NCI-H1694 treated with DMSO at 0.1 percent for 48 hours (cell line): Measurements from ENCODE around the gene KDM5C.

Source experiments
- DNase-seq: peaks from one replicate; lab custom pipeline; 2025; lab: John Stamatoyannopoulos, UW

The KDM5C gene

DNA sequence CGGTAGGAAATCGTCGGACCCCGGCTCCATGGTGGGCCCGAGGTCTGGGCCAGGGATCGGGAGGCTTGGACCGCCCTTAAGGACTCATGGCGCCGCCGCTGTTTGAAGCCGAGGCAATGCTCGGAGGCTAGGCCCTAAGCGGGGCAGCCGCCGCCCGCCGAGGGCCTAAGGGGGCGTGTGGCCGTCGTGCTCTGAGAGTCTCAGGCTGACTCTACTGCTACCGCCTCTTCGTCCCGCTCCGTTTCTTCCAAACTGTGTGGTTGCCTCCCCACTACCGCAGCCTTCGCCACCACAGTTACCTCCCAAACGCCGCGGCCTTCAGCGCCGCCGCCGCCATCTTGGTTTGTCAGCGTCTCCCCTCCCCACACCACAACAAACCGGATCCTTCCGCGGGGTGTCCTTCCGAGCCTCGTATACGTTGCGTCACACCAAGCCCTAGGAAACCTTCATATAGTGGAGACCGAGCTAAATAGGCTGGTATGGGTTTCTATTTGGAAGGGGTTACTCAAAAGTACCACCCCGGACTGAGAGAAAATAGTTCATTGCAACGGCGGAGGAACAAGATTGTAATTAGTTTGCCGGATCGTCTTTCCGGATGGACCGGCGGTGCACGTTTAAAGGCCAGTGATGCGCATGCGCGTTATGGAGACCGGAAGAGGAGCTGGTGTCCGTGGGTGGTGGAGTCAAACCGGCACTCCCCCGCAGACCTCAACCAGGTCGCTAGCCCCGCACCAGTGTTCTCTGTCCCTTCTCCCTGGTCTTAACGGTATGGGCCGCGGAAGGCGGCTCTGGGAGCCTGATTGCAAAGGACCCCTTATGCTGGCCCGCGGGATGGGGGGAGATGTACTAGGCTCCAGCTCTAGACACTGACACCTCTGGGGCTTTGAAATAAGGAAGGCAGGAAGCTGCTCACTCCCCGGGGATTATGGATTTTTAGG is at the start of gene KDM5C:
Gene KDM5C, minus strand, starts transcription at position 348 of the 938 bp plus-strand sequence. Its CDS starts 318 bp downstream, at position 30.
- DNase-seq, result peak; percentile 81

DNA sequence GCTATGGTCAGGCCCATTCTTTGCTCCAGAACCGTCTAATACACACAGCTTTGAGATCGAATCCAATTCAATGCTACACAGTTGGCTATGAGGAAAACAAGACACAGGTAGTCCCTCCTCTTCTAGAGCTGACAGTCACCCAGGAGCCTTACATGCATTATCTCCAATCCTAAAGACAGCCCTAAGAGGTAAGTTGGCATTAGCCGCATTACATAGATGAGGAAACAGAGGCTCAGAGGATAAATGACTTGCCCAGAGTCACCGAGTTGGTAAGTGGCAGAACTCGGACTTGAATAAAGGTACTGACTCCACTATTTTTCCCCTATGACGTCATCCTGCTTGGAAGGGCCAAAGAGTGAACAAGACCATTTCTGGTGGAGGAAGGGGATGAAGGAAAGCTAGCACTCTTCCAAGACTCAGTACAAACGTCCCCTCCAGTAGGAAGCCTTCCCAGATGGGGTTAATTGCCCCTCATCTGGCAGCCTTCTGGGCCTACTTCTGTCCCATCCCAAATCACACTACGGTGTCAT is 47.9 kb upstream of the KDM5C start:
- DNase-seq, result no peak

DNA sequence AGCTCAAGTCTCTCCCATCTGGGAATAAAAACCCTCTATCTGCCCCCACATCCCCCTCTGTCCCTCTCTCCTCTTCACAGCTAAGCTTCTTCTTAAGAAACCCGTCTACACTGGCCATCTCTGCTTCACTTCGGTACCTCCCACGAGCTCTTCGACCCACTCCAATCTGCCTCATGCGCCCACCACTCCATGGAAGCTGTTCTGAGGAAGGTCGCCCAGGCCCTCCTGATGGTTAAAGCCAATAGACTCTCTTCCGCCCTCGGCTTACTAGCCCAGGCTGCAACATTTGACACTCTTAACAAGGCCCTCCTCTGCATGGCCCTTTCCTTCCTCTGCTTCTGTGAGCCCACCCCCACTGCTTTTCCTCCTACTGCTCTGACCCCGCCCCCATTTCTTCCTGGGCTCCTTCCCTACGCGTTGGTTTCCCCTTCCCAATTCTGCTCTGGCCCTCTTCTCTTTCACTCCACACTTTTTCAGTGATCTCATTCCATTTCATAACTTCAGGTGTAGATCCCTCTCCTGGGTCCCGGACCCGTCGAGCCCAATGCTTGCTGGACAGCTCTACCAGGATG is 44.6 kb upstream of the KDM5C start:
- DNase-seq, result no peak

DNA sequence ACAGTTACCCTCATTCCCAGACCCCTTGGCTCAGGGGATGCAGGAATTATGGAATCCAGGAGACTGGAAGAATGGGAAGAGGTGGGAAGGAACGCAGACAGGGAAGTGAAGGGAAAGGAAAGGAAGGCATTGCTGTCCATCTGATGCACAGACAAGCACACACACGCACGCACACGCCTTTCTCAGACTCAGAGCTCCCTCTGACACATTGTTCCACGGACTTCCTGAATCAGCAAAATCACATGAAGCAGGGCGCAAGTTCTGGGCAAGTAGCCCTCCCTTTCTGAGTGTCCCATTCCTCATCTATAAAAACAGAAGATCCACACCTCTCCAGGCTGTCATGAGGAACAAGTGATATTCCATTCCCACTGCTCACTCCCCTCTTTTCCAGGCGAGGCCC is 43.2 kb upstream of the KDM5C start:
- DNase-seq, result no peak

DNA sequence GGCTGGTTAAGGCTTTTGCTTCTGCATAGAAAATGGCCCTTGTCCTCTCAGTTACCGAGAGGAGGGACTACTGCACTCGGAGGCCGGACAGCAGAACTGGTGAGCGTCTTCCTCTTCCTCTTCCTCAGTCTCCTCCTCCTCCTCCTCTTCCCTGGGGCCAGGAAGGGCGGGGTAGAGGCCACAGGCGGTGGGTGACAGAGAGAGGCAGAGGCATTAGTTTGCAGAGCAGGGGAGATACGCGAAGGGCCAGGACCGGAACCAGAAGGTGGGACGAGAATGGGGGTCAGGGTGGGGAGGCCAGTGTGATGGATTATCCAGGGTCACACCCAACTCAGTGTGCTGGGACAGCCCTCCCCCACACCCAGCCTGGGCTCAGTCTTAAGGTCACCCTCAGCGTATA is 41.9 kb upstream of the KDM5C start:
- no peak for DNase-seq

DNA sequence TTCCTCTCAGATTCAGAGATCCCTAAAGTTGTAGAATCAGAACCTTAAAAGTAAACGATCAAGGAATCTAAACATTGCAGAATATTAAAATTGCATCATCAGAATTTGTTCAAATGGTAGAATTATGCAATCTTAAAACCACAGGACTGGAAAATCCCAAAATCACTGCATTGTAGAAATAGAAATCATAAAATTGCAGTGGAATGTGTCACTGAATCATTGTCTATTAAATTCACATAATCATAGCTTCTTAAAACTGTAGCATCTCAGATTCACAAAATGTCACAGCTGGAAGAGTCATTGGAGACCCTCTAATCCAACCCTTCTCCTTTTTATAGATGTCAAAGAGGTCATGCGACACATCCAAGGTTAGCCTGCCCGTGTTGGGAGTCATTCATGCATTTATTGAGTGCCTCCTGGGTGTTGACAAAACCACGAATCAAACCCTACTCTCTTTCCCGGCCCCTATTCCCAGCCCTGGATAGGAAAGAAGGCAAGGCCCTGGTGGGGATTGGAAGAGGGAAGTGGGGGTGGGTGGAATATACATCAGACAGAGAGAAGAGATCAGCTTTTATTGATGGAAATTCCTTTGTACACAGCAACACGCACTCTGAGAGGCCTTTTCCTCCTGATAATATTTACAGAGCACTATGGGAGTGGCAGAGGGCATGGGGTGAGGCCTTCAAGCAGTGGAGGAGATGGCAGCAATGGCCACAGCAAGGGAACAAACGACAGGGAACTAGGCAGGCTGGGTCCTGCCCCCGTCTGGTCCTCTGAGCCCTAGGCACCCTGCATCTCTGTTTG is 41.0 kb upstream of the KDM5C start:
- no peak for DNase-seq

DNA sequence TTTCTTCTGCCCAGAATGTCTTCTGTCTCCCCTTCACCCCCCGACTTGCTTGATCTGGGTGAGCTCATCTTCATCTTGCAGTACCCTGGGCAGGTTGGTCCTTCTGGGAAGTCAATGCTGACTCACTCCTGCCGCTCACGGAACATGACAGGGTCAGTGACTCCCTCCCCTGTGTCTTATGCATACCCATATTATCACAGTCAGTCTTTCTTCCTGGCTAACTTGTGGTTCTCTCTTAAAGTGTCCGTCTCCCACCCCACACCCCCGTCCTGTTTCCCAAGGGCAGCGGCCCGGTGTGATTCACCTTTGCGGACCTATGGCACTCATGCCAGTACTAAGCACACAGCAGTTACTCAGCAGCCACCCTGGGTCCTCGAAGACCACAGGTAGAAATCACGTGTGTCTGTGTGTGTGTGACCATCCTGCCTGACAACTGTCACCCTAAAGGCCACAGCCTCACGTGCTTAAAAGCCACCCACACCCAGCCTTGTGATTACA is 38.6 kb upstream of the KDM5C start:
- no peak for DNase-seq

DNA sequence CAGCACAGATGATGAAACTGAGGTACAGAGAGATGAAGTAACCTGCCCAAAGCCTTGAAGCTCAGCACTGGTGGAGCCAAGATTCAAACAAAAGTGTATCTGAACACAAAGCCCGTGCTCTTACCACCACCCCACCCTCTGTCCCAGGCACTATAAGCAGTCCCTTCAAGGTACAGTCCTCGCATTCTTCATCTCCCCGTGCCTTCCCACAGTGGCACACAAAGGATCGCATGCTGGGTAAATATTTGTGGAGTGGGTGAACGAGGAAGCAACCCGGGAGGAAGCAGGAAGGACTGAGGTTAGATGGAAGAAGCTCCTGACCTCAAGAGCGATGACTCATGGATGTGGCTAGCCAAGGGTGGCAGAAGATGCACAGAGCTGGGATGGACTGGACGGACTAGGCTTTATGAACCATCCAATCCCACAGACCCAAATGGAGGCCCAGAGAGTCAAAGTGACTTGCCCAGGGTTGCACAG is 37.9 kb upstream of the KDM5C start:
- DNase-seq, result no peak

DNA sequence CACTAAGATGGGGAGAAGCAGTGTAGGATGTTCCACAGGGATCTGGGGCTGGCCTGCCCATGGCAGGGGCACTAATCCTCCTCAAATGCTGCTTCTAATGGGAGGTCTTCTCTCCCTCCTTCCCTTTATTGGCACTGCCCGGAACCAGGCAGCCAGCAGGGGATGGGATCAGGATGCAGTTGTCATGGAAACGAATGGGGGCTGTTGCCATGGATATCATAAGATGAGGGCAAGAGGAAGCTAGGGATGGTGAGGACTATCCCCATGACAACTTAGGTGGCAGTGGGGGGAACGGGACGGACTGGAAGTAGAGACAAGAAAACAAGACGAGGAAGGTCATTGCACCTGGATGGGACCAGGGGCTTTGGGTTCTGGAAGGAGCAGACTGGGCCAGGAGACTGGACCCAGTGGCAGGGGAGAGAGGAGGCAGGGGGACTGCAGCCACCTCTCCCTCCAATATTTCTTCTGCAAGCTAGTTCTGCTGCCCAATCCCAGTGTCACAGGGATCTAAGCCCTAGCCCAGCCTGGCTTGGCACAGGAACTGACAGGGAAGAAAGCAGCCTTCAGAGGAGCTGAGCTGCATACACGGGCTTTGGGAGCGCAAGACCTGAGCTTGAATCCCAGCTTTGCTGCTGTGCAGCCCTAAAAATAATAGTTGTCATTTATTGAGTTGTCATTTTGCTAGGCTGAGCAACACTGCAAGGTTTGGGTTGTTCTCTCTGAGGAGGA is 37.3 kb upstream of the KDM5C start:
- DNase-seq, result no peak

DNA sequence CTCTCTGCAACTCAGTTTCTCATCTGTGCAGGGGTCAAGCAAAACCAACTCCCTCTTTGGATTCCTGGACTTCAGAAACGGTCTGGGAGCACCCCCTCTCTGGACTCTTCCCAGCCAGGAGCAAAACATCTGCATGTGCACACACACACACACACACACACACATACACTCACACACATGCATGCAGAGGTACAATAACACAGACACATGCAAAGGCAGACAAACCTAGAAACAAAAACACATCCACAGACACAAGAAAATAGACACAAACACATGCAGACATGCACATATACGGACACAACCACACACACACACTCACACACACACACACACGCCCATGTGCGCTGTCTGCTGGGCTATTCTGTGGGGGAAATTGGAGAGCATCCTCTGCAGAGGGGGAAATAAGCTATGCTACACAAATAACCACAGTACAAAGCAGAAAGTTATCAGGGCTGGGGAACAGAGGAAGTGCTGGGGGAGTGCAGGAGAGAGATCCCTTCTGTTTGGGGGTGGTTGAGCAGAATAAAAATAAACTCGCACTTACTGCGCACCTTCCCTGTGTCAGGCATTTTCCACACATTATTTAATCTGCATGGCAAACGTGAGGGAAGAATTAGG is 36.5 kb upstream of the KDM5C start:
- no peak for DNase-seq

DNA sequence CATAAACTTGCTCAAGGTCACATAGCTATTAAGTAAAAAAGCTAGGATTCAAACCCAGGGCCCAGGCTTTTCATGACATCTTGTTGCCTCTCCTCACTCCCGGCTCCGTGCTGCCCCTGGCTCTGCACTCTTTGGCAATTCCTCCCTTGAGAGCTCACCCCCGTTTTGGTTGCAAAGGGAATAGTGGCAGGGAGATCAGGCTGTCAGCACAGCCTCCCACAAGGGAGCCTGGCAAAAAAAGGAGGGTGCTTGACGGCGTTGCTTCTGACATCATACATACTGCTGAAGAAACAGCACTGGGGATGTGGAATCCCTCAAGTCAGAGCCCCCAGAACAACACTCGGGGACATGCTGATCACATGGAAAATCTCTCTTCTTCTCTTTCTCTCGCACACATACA is 35.8 kb upstream of the KDM5C start:
- no peak for DNase-seq

DNA sequence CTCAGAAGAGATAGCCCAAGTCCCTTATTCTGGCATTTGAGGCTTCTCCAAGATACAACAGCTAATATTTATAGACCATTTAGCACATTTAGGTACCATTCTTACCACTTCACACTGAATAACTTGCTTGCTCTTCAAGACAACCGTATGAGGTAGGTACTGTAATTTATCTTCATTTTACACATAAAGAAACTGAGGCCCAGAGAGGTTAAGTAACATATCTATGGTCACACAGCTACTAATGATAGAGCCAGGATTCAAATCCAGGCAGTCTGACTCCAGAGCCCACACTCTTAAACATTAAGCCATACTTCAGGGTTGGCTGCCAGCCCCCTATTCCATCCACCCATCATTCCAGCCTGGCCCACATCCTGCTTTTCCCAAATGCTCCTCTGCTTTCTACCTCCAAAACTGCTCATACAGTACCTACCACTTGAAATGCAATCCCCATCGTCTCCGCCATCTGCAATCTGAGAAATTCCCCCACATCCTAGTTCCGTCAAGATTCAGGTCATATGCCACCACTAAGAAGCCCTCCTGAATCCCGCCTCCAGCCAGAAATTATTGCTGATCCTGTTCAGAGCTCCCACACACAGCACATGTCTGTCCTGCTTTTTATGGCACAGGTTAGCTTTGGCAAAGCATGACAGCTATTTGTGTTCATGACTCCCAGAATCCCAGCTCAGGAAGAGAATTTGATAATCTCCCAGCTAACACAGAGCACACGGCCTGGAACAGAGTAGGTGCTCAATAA is 32.8 kb upstream of the KDM5C start:
- DNase-seq, result no peak

DNA sequence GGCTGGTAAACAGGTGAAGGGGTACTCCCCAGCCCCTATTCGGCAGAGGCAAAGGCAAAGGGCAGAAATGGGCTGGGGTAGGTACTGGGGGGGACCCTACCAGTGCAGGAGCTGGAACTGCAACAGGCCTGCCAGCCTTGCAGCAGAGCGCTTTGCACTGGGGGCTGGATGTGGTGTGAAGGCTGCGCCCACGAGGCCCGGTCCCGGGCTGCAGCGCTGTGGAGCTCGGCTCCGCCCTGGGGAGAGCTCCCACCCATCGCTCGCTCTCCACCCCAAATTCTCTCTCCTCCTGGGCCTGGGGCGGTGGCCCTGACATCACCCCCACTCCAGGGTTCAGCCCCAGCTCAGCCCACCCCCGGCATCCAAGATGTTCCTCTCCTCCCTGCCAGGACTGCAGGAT is 32.2 kb upstream of the KDM5C start:
- DNase-seq, result no peak

DNA sequence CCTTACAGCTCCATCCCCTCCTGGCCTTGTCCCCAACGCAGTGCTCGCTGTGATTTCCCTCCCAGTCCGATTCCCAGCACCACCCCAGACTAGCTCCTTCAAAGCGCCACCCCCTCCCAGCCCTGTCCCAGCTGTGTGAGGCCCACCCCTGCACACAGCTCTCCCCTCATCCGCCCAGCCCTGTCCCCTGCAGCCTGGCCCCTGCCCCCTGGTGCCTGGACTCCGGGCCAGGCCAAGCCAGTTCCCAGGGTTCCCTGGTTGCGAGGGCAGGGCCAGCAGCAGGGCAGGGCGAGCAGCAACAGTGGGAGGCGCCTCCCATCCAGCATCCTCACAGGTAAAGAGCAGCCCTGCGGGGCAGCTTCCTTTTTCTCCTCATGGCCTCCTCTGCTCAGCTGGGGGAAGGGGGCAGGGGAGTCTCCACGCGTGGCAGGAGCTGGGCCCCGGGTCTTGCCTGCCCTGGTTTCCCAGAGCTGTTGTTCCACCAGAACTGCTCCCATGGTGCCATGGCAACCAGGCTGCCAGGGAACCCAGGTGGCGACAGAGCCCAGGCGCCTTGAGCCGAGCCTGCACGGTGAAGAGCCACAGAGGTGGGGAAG is 31.5 kb upstream of the KDM5C start:
- DNase-seq, result no peak

DNA sequence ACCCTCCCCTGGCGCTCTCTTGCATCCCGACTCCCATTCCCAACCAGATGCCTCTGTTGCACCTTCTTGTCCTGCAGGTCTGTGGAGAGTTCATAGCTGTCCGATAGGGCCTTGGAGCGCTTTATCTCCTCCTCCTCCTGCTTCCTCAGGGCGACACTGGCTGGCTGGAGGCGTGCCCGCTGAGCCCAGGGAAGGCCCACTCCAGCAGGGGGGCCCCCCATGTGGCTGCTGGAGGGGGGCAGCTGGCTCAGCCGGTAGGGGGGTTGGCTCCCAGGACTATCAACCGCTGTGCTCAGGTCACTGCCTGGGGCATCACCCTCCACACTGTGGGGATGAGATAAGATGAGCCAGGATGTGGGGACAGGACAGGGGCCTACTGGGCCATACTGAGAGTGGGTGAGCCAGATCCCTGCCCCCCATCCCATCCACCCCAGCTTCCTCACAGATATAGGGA is 30.8 kb upstream of the KDM5C start:
- DNase-seq, result no peak

DNA sequence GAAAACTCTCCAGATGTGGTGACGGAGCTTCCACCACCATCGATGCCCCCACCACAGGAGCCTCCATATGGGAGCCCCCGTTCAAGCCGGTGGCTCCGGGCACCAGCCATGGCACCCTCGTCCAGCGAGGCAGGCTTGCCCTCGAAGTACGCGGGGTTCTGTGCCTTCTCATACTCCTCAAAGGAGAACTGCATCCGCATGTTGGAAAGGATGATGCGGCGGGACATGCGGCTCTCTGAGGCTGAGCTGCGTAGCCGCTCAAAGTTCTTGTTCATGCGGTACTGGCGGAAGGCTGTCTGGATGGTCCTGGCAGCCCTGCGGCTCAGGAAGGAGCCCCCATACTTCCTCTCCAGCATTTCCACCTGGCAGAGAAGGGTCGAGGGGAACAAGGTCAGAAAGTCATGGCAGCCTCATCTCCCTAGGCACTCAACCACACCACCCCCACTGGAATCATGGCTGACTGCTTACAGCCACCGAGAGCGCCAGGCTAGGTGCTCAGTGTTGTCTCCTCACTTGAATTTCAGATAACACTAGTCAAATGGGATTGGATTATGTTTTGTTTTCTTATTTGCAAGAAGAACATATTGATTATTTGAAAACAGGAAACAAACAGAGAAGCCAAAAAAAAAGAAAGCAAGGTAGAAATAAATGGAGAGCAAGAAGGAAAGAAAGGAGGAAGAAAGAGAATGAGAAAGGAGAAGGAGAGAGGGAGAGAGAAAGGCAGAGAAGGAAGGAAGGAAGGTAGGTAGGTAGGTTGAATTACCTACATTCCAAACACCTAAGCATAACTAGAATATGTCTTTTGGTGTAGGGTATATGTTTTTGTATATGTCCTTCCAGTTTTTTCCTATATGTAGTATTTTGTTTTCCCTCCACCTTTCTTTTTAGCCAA is 29.8 kb upstream of the KDM5C start:
- no peak for DNase-seq

DNA sequence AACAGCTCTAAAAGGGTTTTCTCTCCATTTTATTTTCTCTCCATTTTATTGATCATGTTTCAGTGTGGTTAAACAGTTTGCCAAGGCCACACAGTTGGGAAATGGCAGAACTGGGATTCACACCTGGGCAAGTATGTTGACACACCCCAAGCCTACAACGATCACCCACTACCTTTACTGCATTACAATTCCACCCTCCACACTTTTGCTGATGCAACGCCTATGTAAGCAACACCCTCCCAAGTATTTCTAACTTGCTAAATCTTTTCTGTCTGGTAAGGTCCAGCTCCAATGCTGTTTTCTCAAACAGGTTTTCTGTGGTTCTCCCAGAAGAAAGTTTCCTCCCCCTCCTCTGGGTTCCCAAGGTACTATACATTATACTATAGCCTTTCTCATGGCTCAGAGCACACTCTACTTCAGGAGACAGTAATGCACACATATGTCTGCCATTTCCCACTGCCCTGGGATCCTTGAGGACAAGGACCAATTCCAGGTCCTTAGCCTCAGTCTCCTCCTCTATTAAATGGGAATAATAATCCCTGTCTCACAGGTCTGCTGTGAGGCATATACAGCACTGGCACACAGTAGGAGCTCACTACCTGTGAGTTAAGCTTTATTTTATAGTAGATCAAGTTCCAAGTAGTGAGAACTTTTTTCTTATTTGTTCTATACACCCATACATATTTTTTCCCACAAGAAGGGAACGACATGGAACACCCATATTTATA is 28.4 kb upstream of the KDM5C start:
- DNase-seq, result no peak

DNA sequence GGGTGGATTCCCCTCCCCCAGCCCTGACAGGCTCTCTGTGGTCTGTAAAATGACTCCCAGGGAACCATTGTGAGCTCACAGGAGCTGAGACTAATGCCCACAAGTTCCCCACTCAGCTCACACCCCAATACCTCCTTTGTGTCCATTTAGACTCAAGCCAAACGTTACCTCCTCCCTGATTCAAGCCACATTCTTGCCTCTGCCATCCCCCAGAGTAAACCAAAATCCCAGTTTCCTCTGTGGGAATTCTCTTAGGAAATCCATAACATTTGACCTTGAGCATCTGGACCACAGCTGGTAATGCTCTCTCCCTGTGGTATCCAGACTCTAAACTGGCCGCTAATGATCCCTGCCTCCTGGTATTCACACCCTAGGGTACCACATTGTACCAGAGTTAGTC is 26.3 kb upstream of the KDM5C start:
- no peak for DNase-seq
